WTC11 (cell line): ENCODE measurements around the gene OBSCN.
"Not testable (repeated sequence)": the region's sequence is repeated elsewhere in the genome, so short reads cannot be mapped to it uniquely, and the experiment has no call there.

ENCODE experiments used
- TF ChIP-seq, protein P1 (sequence below): fragments of 200-600 bp; IDR thresholded peaks from 2 replicates; pipeline ENCODE4 v1.8.0; 2022; ENCODE audit warnings: antibody characterized with exemption
- TF ChIP-seq, protein P2 (sequence below): sonication (generic); formaldehyde crosslinking; IDR thresholded peaks from 2 replicates; pipeline ENCODE4 v1.8.0; 2022; ENCODE audit warnings: mild to moderate bottlenecking, missing genetic modification reagents

DNA sequence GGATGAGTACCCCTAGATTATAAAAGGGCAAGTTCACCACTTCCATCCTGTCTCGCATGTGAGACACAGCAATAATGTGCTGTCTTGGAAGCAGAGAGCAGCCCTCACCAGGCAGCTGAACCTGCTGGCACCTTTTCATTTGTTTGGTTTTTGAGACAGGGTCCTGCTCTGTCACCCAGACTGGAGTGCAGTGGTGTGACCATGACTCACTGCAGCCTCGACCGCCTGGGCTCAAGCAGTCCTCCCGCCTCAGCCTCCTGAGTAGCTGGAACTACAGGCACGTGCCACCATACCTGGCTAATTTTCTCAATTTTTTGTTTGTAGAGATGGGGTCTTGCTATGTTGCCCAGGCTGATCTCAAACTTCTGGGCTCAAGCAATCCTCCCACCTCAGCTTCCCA is 20.3 kb downstream of the OBSCN start:
- TF ChIP-seq, protein P1, sequence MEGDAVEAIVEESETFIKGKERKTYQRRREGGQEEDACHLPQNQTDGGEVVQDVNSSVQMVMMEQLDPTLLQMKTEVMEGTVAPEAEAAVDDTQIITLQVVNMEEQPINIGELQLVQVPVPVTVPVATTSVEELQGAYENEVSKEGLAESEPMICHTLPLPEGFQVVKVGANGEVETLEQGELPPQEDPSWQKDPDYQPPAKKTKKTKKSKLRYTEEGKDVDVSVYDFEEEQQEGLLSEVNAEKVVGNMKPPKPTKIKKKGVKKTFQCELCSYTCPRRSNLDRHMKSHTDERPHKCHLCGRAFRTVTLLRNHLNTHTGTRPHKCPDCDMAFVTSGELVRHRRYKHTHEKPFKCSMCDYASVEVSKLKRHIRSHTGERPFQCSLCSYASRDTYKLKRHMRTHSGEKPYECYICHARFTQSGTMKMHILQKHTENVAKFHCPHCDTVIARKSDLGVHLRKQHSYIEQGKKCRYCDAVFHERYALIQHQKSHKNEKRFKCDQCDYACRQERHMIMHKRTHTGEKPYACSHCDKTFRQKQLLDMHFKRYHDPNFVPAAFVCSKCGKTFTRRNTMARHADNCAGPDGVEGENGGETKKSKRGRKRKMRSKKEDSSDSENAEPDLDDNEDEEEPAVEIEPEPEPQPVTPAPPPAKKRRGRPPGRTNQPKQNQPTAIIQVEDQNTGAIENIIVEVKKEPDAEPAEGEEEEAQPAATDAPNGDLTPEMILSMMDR = not testable (repeated sequence)
- TF ChIP-seq, protein P2, sequence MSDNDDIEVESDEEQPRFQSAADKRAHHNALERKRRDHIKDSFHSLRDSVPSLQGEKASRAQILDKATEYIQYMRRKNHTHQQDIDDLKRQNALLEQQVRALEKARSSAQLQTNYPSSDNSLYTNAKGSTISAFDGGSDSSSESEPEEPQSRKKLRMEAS (CRISPR knock-in tag) = not testable (repeated sequence)
